ENCODE measurements around the gene SCRG1. TPM values are rescaled to one million over a fixed set of nuclear protein-coding genes. Genes with fewer than 3 reads are reported as not detected.

The SCRG1 gene
- total RNA-seq, 4 donors from 2014 or later = 0.16 to 0.47 (median 0.29) TPM

DNA sequence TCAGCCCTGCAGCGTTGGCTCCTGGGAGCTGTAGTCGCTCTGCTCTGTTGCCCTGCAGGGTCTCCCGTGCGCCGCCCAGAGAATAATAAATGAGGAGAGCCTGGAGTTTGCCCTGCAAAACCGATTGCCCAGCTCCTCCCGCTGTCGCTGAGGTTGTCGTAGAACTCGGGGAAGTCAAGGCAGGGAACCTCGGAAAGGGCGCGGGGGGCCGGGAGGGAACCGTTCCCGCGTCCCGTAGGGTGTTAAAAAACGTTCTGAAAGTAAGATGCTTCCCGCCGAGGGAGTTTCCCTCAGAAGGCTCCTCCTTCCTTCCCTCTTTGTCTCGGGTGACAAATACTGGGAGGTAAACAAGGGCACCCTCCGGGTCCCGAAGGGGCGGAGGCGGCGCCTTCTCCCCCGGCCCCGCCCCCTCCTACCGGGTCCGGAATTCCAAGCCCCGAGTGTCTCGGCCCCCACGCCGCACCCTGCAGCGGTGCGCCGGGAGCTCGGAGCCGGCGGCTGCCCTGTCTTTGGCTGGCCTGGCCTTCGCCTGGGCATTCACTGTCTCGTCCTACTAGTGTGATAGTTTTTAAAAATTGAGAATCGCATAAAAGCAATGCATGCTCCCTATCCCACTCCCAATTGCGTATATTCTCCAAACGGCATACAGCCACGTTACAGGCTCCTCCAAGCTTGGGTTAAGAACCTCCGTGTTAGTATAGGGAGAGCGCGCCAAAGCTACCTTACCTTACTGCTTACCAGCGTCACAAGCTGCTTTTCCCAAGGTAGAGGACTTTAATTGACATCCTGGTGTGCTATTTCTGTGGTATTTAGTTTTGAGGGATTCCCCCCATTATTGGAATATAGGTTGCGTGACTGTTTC lies 63.8 kb downstream of the SCRG1 start:
- DNase-seq (ENCODE audit: low spot score in 2 of 2) = peak in 1 of 2 donors; percentile 75
- H3K4me1 ChIP-seq = peaks cover 28% of the 10 kb centered on the region

More for the DNA sequence above, 63.8 kb downstream of the SCRG1 start:
- 3% methylated on average over 20 of the region's 52 CpGs for WGBS
- Histone ChIP-seq H3K4me3 (peak overlapping the region; percentile 98), H3K27ac (peak overlapping the region; percentile 99), H3K9me3 (no peaks in the 10 kb centered on the region), H3K36me3 (peaks cover 16% of the 10 kb centered on the region), H3K27me3 (no peaks in the 10 kb centered on the region)
- TF ChIP-seq POLR2A (IDR thresholded peaks at IDR 0.05) (no peak), POLR2AphosphoS5 (IDR thresholded peaks at IDR 0.05) (no peak), EP300 (IDR thresholded peaks at IDR 0.05) (no peak)
- TF ChIP-seq, protein P1, sequence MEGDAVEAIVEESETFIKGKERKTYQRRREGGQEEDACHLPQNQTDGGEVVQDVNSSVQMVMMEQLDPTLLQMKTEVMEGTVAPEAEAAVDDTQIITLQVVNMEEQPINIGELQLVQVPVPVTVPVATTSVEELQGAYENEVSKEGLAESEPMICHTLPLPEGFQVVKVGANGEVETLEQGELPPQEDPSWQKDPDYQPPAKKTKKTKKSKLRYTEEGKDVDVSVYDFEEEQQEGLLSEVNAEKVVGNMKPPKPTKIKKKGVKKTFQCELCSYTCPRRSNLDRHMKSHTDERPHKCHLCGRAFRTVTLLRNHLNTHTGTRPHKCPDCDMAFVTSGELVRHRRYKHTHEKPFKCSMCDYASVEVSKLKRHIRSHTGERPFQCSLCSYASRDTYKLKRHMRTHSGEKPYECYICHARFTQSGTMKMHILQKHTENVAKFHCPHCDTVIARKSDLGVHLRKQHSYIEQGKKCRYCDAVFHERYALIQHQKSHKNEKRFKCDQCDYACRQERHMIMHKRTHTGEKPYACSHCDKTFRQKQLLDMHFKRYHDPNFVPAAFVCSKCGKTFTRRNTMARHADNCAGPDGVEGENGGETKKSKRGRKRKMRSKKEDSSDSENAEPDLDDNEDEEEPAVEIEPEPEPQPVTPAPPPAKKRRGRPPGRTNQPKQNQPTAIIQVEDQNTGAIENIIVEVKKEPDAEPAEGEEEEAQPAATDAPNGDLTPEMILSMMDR (IDR thresholded peaks at IDR 0.05) = no peak

Other genes with a start within 250 kb of the SCRG1 start
- gene GALNT7, start 230.3 kb downstream of the SCRG1 start, total RNA-seq = 10 to 100 TPM in 2 of 4 donors, 1 to 10 TPM in 2; 7.9 to 13.4 (median 9.5) TPM
- 10 to 100 TPM; 28.8 to 76.5 (median 34.2) TPM for gene HMGB2, start 64.8 kb downstream of the SCRG1 start, total RNA-seq
- gene SAP30, start 28.2 kb downstream of the SCRG1 start, total RNA-seq = 10 to 100 TPM; 10.9 to 18.4 (median 16.0) TPM
- 1 to 10 TPM in 3 of 4 donors, under 1 TPM in 1; 0.96 to 5.0 (median 3.3) TPM for gene HAND2, start 131.1 kb upstream of the SCRG1 start, total RNA-seq